Stimulated activated CD4-positive, alpha-beta T cell treated with anti-CD3 and anti-CD28 coated beads, Interleukin-1b, Interleukin-23, amount 100 ng/mL, for 24 hours (primary cell): ENCODE measurements around the gene PEX16.

Experiments used
- DNase-seq, 4 experiments: peaks; one replicate each; pipeline ENCODE4 v3.0.0-alpha.2; 2020; ENCODE audit warnings: low read depth in 4 of 4, low spot score in 1 of 4

Gene PEX16

GRCh38 chr11:45879803-45880686, 37.6 kb downstream of the PEX16 start:
- no peak for DNase-seq

- no peak for DNase-seq
Observed at GRCh38 chr11:45877845-45878244, 39.8 kb downstream of the PEX16 start.

- no peak for DNase-seq
Observed at GRCh38 chr11:45877221-45877620, 40.5 kb downstream of the PEX16 start.

GRCh38 chr11:45876401-45876800, 41.3 kb downstream of the PEX16 start:
- no peak for DNase-seq

GRCh38 chr11:45872651-45873356, 44.9 kb downstream of the PEX16 start:
- no peak for DNase-seq

GRCh38 chr11:45871638-45872037, 46.0 kb downstream of the PEX16 start:
- no peak for DNase-seq

- no peak for DNase-seq
Observed at GRCh38 chr11:45870706-45871105, 47.0 kb downstream of the PEX16 start.

- no peak for DNase-seq
Observed at GRCh38 chr11:45869551-45869950, 48.1 kb downstream of the PEX16 start.

- no peak for DNase-seq
Observed at GRCh38 chr11:45864041-45864440, 53.6 kb downstream of the PEX16 start.

GRCh38 chr11:45860764-45861510, 56.7 kb downstream of the PEX16 start:
- no peak for DNase-seq

- DNase-seq = no peak
Observed at GRCh38 chr11:45860348-45860747, 57.3 kb downstream of the PEX16 start.
